ENCODE results near the gene COX7B.

The COX7B gene

GRCh38 chrX:77945910-77946545 lies 46.8 kb downstream of the COX7B start:
- no peak for DNase-seq (ENCODE audit: low read depth)

- DNase-seq (ENCODE audit: low read depth), result no peak
Measured at GRCh38 chrX:77946571-77946970, 47.3 kb downstream of the COX7B start.

DNA sequence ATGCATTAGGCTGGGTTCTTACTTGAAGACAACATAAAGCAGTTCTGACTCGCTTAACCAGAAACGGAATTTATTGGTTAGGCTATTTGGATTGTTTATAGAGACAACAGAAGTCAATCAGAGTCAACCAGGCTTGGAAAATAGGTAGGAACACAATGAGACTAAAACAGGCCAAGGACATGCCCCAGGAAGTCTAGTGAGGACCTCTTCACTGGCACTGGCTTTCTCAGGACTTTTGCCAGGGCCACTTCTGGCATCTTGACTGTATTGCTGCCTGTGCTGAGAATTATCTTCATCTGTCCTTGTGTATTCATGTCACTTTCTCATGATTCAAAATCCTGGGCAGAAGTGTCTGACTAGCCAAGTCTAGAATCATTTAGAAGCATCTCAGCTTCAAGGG lies 50.6 kb downstream of the COX7B start:
- no peak for DNase-seq (ENCODE audit: low read depth)

DNA sequence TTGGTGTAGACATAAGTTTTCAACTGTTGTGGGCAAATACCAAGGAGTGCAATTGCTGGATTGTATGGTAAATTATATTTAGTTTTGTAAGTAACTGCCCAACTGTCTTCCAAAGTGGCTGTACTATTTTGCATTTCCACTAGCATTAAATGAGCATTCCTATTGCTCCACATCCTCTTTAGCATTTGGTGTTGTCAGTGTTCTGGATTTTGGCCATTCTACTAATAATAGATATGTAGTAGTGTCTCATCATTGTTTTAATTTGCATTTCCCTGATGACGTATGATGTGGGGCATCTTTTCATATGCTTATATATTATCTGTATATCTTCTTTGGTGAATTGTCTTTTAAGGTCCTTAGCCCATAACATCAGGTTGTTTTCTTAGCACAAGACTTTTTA lies 52.9 kb downstream of the COX7B start:
- no peak for DNase-seq (ENCODE audit: low read depth)

- no peak for DNase-seq (ENCODE audit: low read depth)
Measured at GRCh38 chrX:77953302-77953701, 54.0 kb downstream of the COX7B start.

DNA sequence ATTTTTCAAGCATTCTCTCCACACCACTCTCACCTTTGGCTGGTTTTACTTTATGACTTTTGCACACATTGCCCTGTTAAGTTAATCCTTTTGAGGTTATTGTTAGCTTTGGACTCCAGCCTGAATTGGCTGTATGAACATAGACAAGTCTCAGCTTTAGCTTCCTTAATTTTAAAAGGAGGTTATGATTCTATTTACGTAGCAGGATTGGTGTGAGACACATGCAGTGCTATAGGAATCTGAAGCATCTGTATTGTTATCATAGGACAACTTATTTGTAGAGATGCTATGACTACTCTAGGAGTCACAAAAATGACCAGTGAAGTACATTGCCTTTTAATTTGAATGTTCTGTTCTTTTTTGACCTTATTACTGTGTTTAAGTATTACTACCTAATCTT lies 54.4 kb downstream of the COX7B start:
- no peak for DNase-seq (ENCODE audit: low read depth)
